Mucosa of descending colon (tissue), 3 donors: ENCODE measurements around the gene ONECUT2. TPM values are rescaled to one million over a fixed set of nuclear protein-coding genes. Genes with fewer than 3 reads are reported as not detected.

Source experiments
- ATAC-seq: fragments of 200-7000 bp; cut with Tn5 transposase; one replicate; pipeline ENCODE4 v1.9.1; 2020; ENCODE audit warnings: mild to moderate bottlenecking, moderate library complexity
- DNase-seq, 3 donors: peaks; one replicate each; pipeline ENCODE4 v3.0.0-alpha.2; 2020
- H3K36me3 ChIP-seq: fragments of 200-600 bp; one replicate; pipeline ENCODE4 v1.8.0; 2021; ENCODE audit warnings: low read depth, mild to moderate bottlenecking
- H3K4me1 ChIP-seq: fragments of 200-600 bp; one replicate; pipeline ENCODE4 v1.8.0; 2021; ENCODE audit warnings: low read depth, mild to moderate bottlenecking
- H3K4me3 ChIP-seq: fragments of 200-600 bp; one replicate; pipeline ENCODE4 v1.8.0; 2021; ENCODE audit warnings: mild to moderate bottlenecking
- H3K9me3 ChIP-seq: fragments of 200-600 bp; one replicate; pipeline ENCODE4 v1.8.0; 2021; ENCODE audit warnings: mild to moderate bottlenecking
- intact Hi-C, 2 donors: fragments of 100-400 bp; cut with DNase I in 1 of 2; cut with micrococcal nuclease in 1 of 2; formaldehyde crosslinking; loops; one replicate each; pipeline versions ENCODE4 v1.11.0 to v1.11.1; 2022; cut with DNase I, micrococcal nuclease
- total RNA-seq, 3 donors: library from RNA; stranded (reverse); fragmentation: NEBNext Ultra II Directional in 2 of 3; extraction: Animal tissue kit (Norgen Biotek cat#: 25700) in 2 of 3; gene quantifications; one replicate each; pipeline versions ENCODE4 v1.2.1 to v1.2.4, GENCODE V29; 2021 to 2023
- TF ChIP-seq, protein P1 (sequence below): fragments of 200-600 bp; IDR thresholded peaks from one replicate; pipeline ENCODE4 v1.8.0; 2022; ENCODE audit warnings: antibody characterized with exemption, mild to moderate bottlenecking
- donor health status: DM: no; HTN: no; CAD: no; lungs with moderate emphysema.
- donor health status: DM: no; HTN: no; CAD: no.
- donor health status: DM: no; HTN: yes; CAD: no.

Gene ONECUT2
- total RNA-seq, 3 donors from 2014 or later, result 0.06 to 0.87 (median 0.14) TPM

DNA sequence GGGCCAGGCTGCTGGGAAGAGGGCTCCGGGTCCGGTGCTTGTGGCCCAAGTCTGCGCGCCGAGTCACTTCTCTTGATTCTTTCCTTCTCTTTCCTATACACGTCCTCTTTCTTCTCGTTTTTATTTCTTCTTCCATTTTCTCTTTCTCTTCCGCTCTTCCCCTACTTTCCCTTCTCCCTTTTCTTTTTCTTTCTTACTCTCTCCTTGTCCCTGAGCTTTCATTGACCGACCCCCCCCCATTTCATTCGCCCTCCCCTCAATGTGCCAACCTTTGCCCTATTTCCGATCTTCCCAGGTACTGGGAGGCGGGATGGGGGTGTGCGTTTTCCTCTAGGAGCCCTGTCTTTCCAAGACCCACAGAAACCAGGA lies 1.8 kb downstream of the ONECUT2 start:
- Histone ChIP-seq H3K4me1 (peaks cover 19% of the 10 kb centered on the region), H3K36me3 (no peaks in the 10 kb centered on the region), H3K9me3 (no peaks in the 10 kb centered on the region), H3K4me3 (no peak overlapping the region)
- TF ChIP-seq, protein P1, sequence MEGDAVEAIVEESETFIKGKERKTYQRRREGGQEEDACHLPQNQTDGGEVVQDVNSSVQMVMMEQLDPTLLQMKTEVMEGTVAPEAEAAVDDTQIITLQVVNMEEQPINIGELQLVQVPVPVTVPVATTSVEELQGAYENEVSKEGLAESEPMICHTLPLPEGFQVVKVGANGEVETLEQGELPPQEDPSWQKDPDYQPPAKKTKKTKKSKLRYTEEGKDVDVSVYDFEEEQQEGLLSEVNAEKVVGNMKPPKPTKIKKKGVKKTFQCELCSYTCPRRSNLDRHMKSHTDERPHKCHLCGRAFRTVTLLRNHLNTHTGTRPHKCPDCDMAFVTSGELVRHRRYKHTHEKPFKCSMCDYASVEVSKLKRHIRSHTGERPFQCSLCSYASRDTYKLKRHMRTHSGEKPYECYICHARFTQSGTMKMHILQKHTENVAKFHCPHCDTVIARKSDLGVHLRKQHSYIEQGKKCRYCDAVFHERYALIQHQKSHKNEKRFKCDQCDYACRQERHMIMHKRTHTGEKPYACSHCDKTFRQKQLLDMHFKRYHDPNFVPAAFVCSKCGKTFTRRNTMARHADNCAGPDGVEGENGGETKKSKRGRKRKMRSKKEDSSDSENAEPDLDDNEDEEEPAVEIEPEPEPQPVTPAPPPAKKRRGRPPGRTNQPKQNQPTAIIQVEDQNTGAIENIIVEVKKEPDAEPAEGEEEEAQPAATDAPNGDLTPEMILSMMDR, result no peak
- ATAC-seq, result no peak
- intact Hi-C loops, result no loop called here
- DNase-seq, result no peak

GRCh38 chr18:57437402-57437765 lies 2.2 kb downstream of the ONECUT2 start:
- peaks cover 19% of the 10 kb centered on the region for H3K4me1 ChIP-seq
- H3K9me3 ChIP-seq, result no peaks in the 10 kb centered on the region
- no peaks in the 10 kb centered on the region for H3K36me3 ChIP-seq
- H3K4me3 ChIP-seq, result no peak overlapping the region
- TF ChIP-seq, protein P1, result no peak
- intact Hi-C loops, result no loop called here
- ATAC-seq (no peak), DNase-seq (no peak)

DNA sequence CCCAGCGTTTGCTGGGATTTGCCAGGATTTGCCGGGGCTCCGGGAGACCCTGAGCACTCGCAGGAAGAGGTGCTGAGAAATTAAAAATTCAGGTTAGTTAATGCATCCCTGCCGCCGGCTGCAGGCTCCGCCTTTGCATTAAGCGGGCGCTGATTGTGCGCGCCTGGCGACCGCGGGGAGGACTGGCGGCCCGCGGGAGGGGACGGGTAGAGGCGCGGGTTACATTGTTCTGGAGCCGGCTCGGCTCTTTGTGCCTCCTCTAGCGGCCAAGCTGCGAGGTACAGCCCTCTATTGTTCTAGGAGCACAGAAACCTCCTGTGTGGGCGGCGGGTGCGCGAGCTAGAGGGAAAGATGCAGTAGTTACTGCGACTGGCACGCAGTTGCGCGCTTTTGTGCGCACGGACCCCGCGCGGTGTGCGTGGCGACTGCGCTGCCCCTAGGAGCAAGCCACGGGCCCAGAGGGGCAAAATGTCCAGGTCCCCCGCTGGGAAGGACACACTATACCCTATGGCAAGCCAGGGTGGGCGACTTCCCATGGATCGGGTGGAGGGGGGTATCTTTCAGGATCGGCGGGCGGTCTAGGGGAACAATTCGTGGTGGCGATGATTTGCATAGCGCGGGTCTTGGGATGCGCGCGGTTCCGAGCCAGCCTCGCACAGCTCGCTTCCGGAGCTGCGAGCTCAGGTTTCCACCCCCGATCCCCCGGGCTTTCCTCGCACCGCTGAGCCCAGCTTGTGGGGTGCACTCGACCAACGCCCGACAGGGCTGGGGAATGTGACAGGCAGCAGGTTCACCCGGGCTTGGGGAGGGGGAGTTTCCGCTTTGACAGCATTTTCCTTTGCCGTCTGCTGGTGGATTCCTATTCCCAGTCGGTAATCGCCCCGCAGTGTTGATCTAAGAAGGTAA lies 2.8 kb downstream of the ONECUT2 start:
- ATAC-seq, result peak; percentile 75
- peaks cover 19% of the 10 kb centered on the region for H3K4me1 ChIP-seq
- intact Hi-C loops, result no loop called here
- H3K4me3 ChIP-seq, result no peak overlapping the region
- H3K9me3 ChIP-seq, result no peaks in the 10 kb centered on the region
- H3K36me3 ChIP-seq, result no peaks in the 10 kb centered on the region
- peak; percentile 71 to 73 (median 73) for DNase-seq
- TF ChIP-seq, protein P1, result no peak

DNA sequence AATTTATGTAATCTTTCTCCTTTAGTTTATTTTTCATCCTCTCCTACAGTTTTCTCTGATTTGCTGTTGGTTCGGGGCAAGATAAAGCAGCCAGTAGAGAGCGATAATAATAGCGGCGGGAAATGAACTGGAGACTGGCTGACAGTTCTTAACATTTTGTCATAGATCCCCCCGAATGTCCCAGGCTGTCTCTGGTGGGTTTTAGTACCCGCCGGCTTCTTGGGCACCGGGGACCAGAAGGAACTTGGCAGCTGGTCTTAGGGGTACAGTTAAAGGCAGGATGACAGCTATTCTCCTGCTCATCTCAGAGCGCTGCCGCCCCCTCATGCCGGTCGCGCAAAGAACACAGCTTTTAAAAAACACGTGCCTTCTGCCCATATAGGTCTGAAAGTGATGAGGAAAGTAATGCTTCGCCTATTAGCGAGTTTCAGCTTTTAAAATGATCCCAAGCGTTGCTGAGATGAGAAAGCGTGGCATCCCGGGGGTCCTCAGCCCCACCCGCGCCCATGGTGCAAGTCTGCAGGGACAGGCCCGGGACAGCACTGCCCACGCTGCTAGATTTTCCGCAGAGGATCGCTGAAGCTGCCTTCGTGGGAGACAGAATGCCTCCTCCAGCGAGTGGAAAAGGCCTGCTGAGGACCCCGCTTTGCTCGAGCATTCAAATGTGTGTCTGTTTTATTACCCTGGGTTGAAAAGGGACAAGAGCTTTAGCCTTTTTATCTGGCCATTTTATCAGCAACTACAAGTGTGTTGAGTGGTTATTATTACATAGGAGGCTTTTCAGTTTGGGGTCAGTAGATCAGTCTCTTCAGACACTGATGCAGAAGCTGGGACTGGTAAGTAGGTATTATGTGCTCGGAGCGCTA lies 3.8 kb downstream of the ONECUT2 start:
- H3K9me3 ChIP-seq, result no peaks in the 10 kb centered on the region
- TF ChIP-seq, protein P1, result no peak
- H3K4me3 ChIP-seq, result no peak overlapping the region
- H3K36me3 ChIP-seq, result no peaks in the 10 kb centered on the region
- DNase-seq (no peak), ATAC-seq (no peak)
- peaks cover 19% of the 10 kb centered on the region for H3K4me1 ChIP-seq
- intact Hi-C loops, result no loop called here

GRCh38 chr18:57439609-57439968 lies 4.4 kb downstream of the ONECUT2 start:
- ATAC-seq (no peak), DNase-seq (no peak)
- Histone ChIP-seq H3K4me1 (peaks cover 17% of the 10 kb centered on the region), H3K36me3 (no peaks in the 10 kb centered on the region), H3K4me3 (no peak overlapping the region), H3K9me3 (no peaks in the 10 kb centered on the region)
- intact Hi-C loops, result no loop called here
- TF ChIP-seq, protein P1, result no peak
